ENCODE results near the gene SBSN.

The SBSN gene

DNA sequence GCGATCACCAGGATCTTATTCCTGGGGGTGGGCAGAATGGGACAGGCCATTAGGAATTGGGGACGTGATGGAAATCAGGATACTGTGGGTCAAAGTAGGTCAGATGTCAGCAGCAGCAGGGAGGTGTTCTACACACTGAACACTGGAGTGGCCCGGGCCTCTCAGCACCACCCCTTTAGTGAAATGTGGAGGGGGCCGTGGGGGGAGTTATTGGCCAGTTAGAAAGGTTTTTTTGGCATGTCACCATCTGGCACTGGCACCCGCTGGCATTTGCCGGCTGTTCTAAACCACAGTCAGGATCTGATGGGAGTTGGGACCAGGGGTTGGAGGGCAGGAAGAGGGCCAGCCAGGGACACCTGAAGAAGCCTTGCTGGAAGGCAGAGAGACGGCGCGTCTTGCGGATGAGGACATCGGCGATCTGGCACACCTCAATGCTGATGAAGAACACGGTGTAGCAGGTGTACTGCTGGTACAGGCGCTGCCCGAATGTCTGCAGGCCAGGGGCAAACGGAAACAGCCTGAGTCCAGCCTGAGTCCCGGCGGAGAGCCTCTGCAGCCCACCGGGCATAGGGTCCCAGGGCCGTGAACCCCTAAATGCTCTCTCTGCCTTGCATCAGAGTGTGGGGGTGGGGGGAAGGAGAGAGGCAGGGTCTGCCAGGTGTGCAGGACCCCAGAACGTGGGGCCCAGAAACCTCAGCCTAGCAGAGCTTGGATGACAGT is 23.1 kb upstream of the SBSN start:
- peaks cover 4% of the 10 kb centered on the region for H3K79me2 ChIP-seq
- no peak overlapping the region for H3K27ac ChIP-seq
- H3K4me2 ChIP-seq (ENCODE audit: low read length) = no peak overlapping the region
- no peak overlapping the region for H2AFZ ChIP-seq
- peaks cover 5% of the 10 kb centered on the region for H3K4me1 ChIP-seq
- no peaks in the 10 kb centered on the region for H3K9me3 ChIP-seq (ENCODE audit: control insufficient read depth, low read length)
- H3K36me3 ChIP-seq (ENCODE audit: control insufficient read depth, insufficient read depth, low read length) = no peaks in the 10 kb centered on the region
- H3K4me3 ChIP-seq (ENCODE audit: low read depth, low read length) = no peak overlapping the region
- TF ChIP-seq, protein P1, sequence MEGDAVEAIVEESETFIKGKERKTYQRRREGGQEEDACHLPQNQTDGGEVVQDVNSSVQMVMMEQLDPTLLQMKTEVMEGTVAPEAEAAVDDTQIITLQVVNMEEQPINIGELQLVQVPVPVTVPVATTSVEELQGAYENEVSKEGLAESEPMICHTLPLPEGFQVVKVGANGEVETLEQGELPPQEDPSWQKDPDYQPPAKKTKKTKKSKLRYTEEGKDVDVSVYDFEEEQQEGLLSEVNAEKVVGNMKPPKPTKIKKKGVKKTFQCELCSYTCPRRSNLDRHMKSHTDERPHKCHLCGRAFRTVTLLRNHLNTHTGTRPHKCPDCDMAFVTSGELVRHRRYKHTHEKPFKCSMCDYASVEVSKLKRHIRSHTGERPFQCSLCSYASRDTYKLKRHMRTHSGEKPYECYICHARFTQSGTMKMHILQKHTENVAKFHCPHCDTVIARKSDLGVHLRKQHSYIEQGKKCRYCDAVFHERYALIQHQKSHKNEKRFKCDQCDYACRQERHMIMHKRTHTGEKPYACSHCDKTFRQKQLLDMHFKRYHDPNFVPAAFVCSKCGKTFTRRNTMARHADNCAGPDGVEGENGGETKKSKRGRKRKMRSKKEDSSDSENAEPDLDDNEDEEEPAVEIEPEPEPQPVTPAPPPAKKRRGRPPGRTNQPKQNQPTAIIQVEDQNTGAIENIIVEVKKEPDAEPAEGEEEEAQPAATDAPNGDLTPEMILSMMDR (IDR thresholded peaks at IDR 0.05) = no peak
- no peaks in the 10 kb centered on the region for H3K27me3 ChIP-seq (ENCODE audit: control insufficient read depth, insufficient read depth, low read length)
- H3K9ac ChIP-seq = no peak overlapping the region

DNA sequence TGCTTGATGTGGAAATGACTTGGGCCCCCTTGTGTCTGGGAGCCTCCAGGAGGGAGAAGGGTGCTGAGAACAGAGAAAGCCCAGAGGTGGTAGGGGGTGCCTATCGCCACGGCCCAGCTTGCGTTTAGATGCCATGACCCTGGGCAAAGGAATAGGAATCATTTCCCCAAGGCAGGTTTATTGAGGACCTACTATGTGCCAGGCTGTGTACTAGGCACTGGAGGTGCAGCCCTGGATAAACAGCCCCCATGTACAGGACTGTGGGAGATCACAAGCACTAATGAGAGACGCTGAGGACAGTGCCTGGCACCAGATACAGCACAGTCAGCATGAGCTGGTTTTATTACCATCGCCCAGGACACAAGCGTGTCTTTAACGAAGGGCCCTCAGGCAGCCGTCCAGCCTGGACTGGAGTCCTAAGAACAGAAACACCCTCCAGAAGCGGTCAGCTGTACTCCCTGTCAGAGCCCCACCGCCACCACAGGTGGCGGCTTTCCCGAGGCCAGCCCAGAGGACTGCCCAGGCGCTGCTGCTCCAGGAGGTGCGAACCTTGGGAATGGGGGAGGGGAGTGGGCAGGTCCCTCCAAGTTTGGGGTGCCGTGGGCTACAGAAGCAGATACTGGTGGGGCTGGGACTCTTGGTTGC is 21.9 kb upstream of the SBSN start:
- Histone ChIP-seq H3K27me3 (ENCODE audit: control insufficient read depth, insufficient read depth, low read length) (no peaks in the 10 kb centered on the region), H3K9ac (no peak overlapping the region), H3K79me2 (peaks cover 5% of the 10 kb centered on the region), H3K4me3 (ENCODE audit: low read depth, low read length) (no peak overlapping the region), H3K9me3 (ENCODE audit: control insufficient read depth, low read length) (no peaks in the 10 kb centered on the region), H3K36me3 (ENCODE audit: control insufficient read depth, insufficient read depth, low read length) (no peaks in the 10 kb centered on the region), H3K4me1 (peaks cover 6% of the 10 kb centered on the region), H2AFZ (no peak overlapping the region), H3K4me2 (ENCODE audit: low read length) (no peak overlapping the region), H3K27ac (no peak overlapping the region)
- TF ChIP-seq, protein P1 (IDR thresholded peaks at IDR 0.05) = no peak

DNA sequence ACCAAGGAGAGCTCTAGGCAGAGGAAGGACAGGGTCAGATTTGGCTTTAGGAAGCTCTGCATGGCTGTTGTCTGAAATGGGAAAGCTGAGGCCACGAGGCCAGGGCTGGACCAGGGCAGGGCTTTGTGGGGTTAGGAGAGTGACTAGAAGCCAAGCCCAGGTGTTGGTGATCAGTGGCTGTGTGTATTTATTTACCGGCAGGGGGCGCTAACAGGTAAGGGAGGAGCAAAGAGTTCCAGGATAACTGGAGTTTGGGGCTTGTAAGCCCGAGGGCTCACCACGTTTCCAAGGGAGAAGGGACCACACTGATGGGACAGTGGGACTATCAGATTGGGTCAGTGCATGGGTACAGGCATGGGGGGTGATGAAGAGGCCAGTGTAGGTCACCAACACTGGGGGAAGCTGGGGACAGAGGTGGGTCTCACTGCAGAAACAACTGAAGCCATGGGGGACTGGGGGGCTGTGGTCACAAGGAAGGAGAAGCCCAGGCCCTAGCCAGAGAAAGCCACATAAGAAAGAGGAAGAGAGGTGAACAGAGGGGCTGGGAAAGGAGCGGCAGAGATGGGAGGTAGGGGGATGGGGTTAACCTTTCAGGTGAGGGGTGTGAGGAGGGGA is 21.2 kb upstream of the SBSN start:
- H3K4me1 ChIP-seq = peaks cover 6% of the 10 kb centered on the region
- peaks cover 5% of the 10 kb centered on the region for H3K79me2 ChIP-seq
- H3K27ac ChIP-seq = no peak overlapping the region
- no peak overlapping the region for H2AFZ ChIP-seq
- H3K27me3 ChIP-seq (ENCODE audit: control insufficient read depth, insufficient read depth, low read length) = no peaks in the 10 kb centered on the region
- no peaks in the 10 kb centered on the region for H3K9me3 ChIP-seq (ENCODE audit: control insufficient read depth, low read length)
- TF ChIP-seq, protein P1 (IDR thresholded peaks at IDR 0.05) = peak; percentile 88
- H3K9ac ChIP-seq = no peak overlapping the region
- no peak overlapping the region for H3K4me2 ChIP-seq (ENCODE audit: low read length)
- no peaks in the 10 kb centered on the region for H3K36me3 ChIP-seq (ENCODE audit: control insufficient read depth, insufficient read depth, low read length)
- no peak overlapping the region for H3K4me3 ChIP-seq (ENCODE audit: low read depth, low read length)

DNA sequence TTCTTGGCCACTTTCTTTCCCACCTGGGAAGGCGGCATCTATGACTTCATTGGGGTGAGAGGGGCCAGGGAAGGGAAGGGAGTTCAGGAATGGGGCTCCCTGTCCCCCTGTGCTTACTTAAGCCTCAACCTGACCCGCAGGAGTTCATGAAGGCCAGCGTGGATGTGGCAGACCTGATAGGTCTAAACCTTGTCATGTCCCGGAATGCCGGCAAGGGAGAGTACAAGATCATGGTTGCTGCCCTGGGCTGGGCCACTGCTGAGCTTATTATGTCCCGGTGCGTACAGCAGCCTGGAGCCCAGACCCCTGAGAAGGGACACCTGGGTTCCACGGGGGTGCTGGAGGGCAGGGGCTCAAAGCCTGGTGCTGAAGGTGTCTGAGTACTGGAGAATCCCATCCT is 18.4 kb upstream of the SBSN start:
- H3K4me2 ChIP-seq (ENCODE audit: low read length) = peak overlapping the region; percentile 98
- peaks cover 6% of the 10 kb centered on the region for H3K4me1 ChIP-seq
- H3K36me3 ChIP-seq (ENCODE audit: control insufficient read depth, insufficient read depth, low read length) = no peaks in the 10 kb centered on the region
- no peak overlapping the region for H3K9ac ChIP-seq
- no peak overlapping the region for H3K27ac ChIP-seq
- peak overlapping the region; percentile 98 for H3K4me3 ChIP-seq (ENCODE audit: low read depth, low read length)
- no peaks in the 10 kb centered on the region for H3K27me3 ChIP-seq (ENCODE audit: control insufficient read depth, insufficient read depth, low read length)
- H2AFZ ChIP-seq = no peak overlapping the region
- TF ChIP-seq, protein P1 (IDR thresholded peaks at IDR 0.05) = no peak
- no peaks in the 10 kb centered on the region for H3K9me3 ChIP-seq (ENCODE audit: control insufficient read depth, low read length)
- peaks cover 5% of the 10 kb centered on the region for H3K79me2 ChIP-seq

Data from parathyroid adenoma (tissue), 2 donors.